ENCODE measurements around the gene MYO18A. TPM values are rescaled to one million over a fixed set of nuclear protein-coding genes. Genes with fewer than 3 reads are reported as not detected.

The MYO18A gene
- total RNA-seq, 1 donor from 2014 or later, result 11.6 TPM

DNA sequence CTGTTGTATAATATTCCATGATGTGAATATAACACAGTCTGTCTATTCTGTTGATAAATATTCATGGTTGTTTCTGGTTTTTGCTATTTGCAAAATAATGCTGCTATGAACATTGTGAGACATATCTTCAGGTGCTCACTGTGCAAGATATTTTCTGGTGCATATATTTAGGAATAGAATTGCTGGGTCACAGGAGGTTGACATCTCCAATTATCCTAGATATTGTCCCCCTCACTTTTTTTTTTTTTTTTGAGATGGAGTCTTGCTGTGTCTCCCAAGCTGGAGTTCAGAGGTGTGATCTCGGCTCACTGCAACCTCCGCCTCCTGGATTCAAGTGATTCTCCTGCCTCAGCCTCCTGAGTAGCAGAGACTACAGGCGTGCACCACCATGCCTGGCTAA, 14.5 kb upstream of the MYO18A start:
- no peaks in the 10 kb centered on the region for H3K36me3 ChIP-seq
- H3K9me3 Mint-ChIP-seq, result no peaks in the 10 kb centered on the region
- H2AFZ ChIP-seq (replicated peaks), result no peak overlapping the region
- no peak for DNase-seq (ENCODE audit: low spot score)
- H3K4me1 Mint-ChIP-seq, result peaks cover 18% of the 10 kb centered on the region
- peaks cover 2% of the 10 kb centered on the region for H3K27me3 Mint-ChIP-seq (ENCODE audit: insufficient read depth, low read depth)
- no peak overlapping the region for H3K4me3 Mint-ChIP-seq
- H3K4me2 ChIP-seq, result no peak overlapping the region
- no peaks in the 10 kb centered on the region for H3K27me3 ChIP-seq
- no peak overlapping the region for H3K9ac ChIP-seq
- no peak overlapping the region for H3K4me3 ChIP-seq
- TF ChIP-seq, protein P1, sequence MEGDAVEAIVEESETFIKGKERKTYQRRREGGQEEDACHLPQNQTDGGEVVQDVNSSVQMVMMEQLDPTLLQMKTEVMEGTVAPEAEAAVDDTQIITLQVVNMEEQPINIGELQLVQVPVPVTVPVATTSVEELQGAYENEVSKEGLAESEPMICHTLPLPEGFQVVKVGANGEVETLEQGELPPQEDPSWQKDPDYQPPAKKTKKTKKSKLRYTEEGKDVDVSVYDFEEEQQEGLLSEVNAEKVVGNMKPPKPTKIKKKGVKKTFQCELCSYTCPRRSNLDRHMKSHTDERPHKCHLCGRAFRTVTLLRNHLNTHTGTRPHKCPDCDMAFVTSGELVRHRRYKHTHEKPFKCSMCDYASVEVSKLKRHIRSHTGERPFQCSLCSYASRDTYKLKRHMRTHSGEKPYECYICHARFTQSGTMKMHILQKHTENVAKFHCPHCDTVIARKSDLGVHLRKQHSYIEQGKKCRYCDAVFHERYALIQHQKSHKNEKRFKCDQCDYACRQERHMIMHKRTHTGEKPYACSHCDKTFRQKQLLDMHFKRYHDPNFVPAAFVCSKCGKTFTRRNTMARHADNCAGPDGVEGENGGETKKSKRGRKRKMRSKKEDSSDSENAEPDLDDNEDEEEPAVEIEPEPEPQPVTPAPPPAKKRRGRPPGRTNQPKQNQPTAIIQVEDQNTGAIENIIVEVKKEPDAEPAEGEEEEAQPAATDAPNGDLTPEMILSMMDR (IDR thresholded peaks at IDR 0.05), result no peak
- no peak overlapping the region for H3K27ac Mint-ChIP-seq
- no peaks in the 10 kb centered on the region for H4K20me1 ChIP-seq (ENCODE audit: low read depth)
- peaks cover 5% of the 10 kb centered on the region for H3F3A ChIP-seq (ENCODE audit: low read depth)
- H3K36me3 Mint-ChIP-seq, result no peaks in the 10 kb centered on the region
- H3K27ac ChIP-seq, result no peak overlapping the region
- H3K4me1 ChIP-seq, result peaks cover 9% of the 10 kb centered on the region
- H3K9me3 ChIP-seq (ENCODE audit: low read depth), result no peaks in the 10 kb centered on the region
- no peaks in the 10 kb centered on the region for H3K79me2 ChIP-seq (ENCODE audit: low read depth)

DNA sequence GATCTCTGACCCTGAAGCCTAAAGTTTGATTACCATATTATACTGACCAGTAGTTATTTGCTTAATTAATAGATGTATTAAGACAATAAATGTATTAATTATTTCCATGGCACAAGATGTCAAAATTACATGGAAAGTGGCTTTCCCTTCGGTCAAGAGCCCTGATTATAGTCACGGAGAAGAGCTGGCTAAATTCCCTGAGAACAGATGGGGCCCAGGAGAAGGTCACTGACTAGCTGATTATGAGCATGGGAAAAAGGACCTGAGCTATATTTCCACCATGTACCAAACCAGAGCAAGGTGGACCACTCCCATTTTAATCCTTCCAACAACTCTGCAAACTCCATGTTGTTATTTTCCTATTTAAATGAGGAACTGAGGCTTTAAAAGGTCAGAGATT, 12.9 kb upstream of the MYO18A start:
- Histone ChIP-seq H2AFZ (replicated peaks) (no peak overlapping the region), H3K27ac (no peak overlapping the region), H3K4me3 (no peak overlapping the region), H3K9ac (no peak overlapping the region), H4K20me1 (ENCODE audit: low read depth) (no peaks in the 10 kb centered on the region), H3K79me2 (ENCODE audit: low read depth) (no peaks in the 10 kb centered on the region), H3K36me3 (no peaks in the 10 kb centered on the region), H3K9me3 (ENCODE audit: low read depth) (no peaks in the 10 kb centered on the region), H3K4me1 (peaks cover 9% of the 10 kb centered on the region), H3K4me2 (no peak overlapping the region), H3F3A (ENCODE audit: low read depth) (peaks cover 5% of the 10 kb centered on the region), H3K27me3 (no peaks in the 10 kb centered on the region)
- Mint-ChIP-seq H3K9me3 (no peaks in the 10 kb centered on the region), H3K36me3 (no peaks in the 10 kb centered on the region), H3K4me3 (no peak overlapping the region), H3K27me3 (ENCODE audit: insufficient read depth, low read depth) (peaks cover 2% of the 10 kb centered on the region), H3K27ac (no peak overlapping the region), H3K4me1 (peaks cover 18% of the 10 kb centered on the region)
- no peak for TF ChIP-seq EZH2phosphoT487 (IDR thresholded peaks at IDR 0.05)
- TF ChIP-seq, protein P1 (IDR thresholded peaks at IDR 0.05), result no peak
- TF ChIP-seq EZH2 (IDR thresholded peaks at IDR 0.05), result no peak
- no peak for DNase-seq (ENCODE audit: low spot score)

DNA sequence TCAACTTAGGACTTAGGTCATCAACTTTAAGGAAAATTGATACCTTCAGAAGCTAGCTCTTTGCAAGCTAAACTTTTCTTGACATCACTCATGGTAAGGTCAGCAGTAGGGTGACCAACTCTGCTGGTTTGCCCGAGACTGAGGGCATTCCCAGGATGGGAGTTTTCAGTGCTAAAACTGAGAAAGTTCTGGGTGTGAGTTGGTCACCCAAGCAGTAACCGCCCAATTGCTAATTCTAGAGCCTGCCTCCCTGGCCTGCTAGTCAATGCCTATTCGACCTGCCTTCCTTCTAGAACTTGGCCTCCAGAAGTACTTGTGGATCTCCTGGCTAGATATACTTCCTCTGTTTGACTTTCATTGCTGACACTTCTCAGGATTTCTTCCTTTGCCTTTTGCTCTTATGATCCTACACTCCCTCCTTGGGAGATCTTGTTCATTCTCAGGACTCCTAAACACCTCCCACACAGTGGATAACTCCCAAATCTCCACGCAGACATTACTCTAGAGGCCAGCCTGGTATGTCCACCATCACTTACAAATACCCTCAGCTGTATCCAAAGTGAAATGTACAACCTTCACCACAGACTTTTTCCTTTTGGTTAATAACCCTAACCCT, 10.5 kb upstream of the MYO18A start:
- H3K36me3 Mint-ChIP-seq, result no peaks in the 10 kb centered on the region
- DNase-seq (ENCODE audit: low spot score), result no peak
- H3K27ac ChIP-seq, result no peak overlapping the region
- H3K4me1 Mint-ChIP-seq, result peaks cover 13% of the 10 kb centered on the region
- no peaks in the 10 kb centered on the region for H3K27me3 ChIP-seq
- no peaks in the 10 kb centered on the region for H4K20me1 ChIP-seq (ENCODE audit: low read depth)
- H3K9ac ChIP-seq, result no peak overlapping the region
- no peaks in the 10 kb centered on the region for H3K9me3 ChIP-seq (ENCODE audit: low read depth)
- H3K27me3 Mint-ChIP-seq (ENCODE audit: insufficient read depth, low read depth), result no peaks in the 10 kb centered on the region
- H3K36me3 ChIP-seq, result no peaks in the 10 kb centered on the region
- H3K4me2 ChIP-seq, result no peak overlapping the region
- H3K4me3 Mint-ChIP-seq, result no peak overlapping the region
- peaks cover 5% of the 10 kb centered on the region for H3F3A ChIP-seq (ENCODE audit: low read depth)
- H3K27ac Mint-ChIP-seq, result no peak overlapping the region
- H3K4me3 ChIP-seq, result no peak overlapping the region
- no peak overlapping the region for H2AFZ ChIP-seq (replicated peaks)
- no peaks in the 10 kb centered on the region for H3K79me2 ChIP-seq (ENCODE audit: low read depth)
- no peaks in the 10 kb centered on the region for H3K9me3 Mint-ChIP-seq
- TF ChIP-seq EZH2phosphoT487 (IDR thresholded peaks at IDR 0.05) (no peak), EZH2 (IDR thresholded peaks at IDR 0.05) (no peak)
- TF ChIP-seq, protein P1 (IDR thresholded peaks at IDR 0.05), result no peak
- peaks cover 8% of the 10 kb centered on the region for H3K4me1 ChIP-seq
